Stomach smooth muscle (tissue), 2 donors: ENCODE results near the gene RAD51B.

Experiments
- H3K27ac ChIP-seq: one replicate; pipeline ENCODE4 v1.7.0; 2013; ENCODE audit warnings: mild to moderate bottlenecking, low read length, inconsistent platforms
- H3K27me3 ChIP-seq, 2 donors: one replicate each; pipeline ENCODE4 v1.7.0; 2013; ENCODE audit warnings: low read length in 2 of 2; ENCODE audit not compliant: insufficient read depth in 2 of 2, control insufficient read depth in 1 of 2
- H3K36me3 ChIP-seq, 2 donors: one replicate each; pipeline ENCODE4 v1.7.0; 2013; ENCODE audit warnings: low read length in 2 of 2; ENCODE audit not compliant: control insufficient read depth in 2 of 2, insufficient read depth in 2 of 2
- H3K4me1 ChIP-seq: one replicate; pipeline ENCODE4 v1.7.0; 2013; ENCODE audit warnings: low read length; ENCODE audit not compliant: control insufficient read depth, insufficient read depth
- H3K4me3 ChIP-seq, 2 donors: one replicate each; pipeline ENCODE4 v1.7.0; 2013; ENCODE audit warnings: low read length in 2 of 2
- H3K9ac ChIP-seq, 2 donors: one replicate each; pipeline ENCODE4 v1.7.0; 2013; ENCODE audit warnings: low read length in 2 of 2, mild to moderate bottlenecking in 1 of 2
- H3K9me3 ChIP-seq, 2 donors: one replicate each; pipeline ENCODE4 v1.7.0; 2013; ENCODE audit warnings: low read length in 2 of 2; ENCODE audit not compliant: control insufficient read depth in 2 of 2
- donor health status: healthy.
- donor health status: Pancreatic carcinoma.

Gene RAD51B

GRCh38 chr14:68636597-68636996, 817.0 kb downstream of the RAD51B start:
- no peaks in the 10 kb centered on the region for H3K27me3 ChIP-seq
- H3K4me1 ChIP-seq: peaks cover 64% of the 10 kb centered on the region
- H3K27ac ChIP-seq: peak overlapping the region; percentile 82
- H3K36me3 ChIP-seq: no peaks in the 10 kb centered on the region
- H3K9me3 ChIP-seq: peaks cover 0 to 2% of the 10 kb centered on the region in 2 donors
- no peak overlapping the region for H3K4me3 ChIP-seq
- H3K9ac ChIP-seq: peak overlapping the region in 1 of 2 donors; percentile 5

GRCh38 chr14:68637106-68638021, 817.8 kb downstream of the RAD51B start:
- peaks cover 57% of the 10 kb centered on the region for H3K4me1 ChIP-seq
- peak overlapping the region; percentile 82 for H3K27ac ChIP-seq
- H3K9ac ChIP-seq: peak overlapping the region; percentile 8 to 51
- H3K36me3 ChIP-seq: no peaks in the 10 kb centered on the region
- H3K27me3 ChIP-seq: no peaks in the 10 kb centered on the region
- no peak overlapping the region for H3K4me3 ChIP-seq
- peaks cover 0 to 2% of the 10 kb centered on the region in 2 donors for H3K9me3 ChIP-seq

- Histone ChIP-seq H3K9me3 (peaks cover 0 to 2% of the 10 kb centered on the region in 2 donors), H3K9ac (peak overlapping the region; percentile 8 to 55), H3K4me3 (peak overlapping the region; percentile 29 to 37), H3K27ac (peak overlapping the region; percentile 82), H3K36me3 (no peaks in the 10 kb centered on the region), H3K27me3 (no peaks in the 10 kb centered on the region), H3K4me1 (peaks cover 49% of the 10 kb centered on the region)
Measured at GRCh38 chr14:68638141-68638999, 818.8 kb downstream of the RAD51B start.

GRCh38 chr14:68639000-68639757, 819.6 kb downstream of the RAD51B start:
- H3K4me1 ChIP-seq: peaks cover 42% of the 10 kb centered on the region
- no peaks in the 10 kb centered on the region for H3K36me3 ChIP-seq
- no peak overlapping the region for H3K4me3 ChIP-seq
- H3K27ac ChIP-seq: peak overlapping the region; percentile 82
- H3K9ac ChIP-seq: peak overlapping the region in 1 of 2 donors; percentile 55
- peaks cover 0 to 2% of the 10 kb centered on the region in 2 donors for H3K9me3 ChIP-seq
- no peaks in the 10 kb centered on the region for H3K27me3 ChIP-seq

- peak overlapping the region; percentile 82 for H3K27ac ChIP-seq
- no peak overlapping the region for H3K4me3 ChIP-seq
- peaks cover 0 to 2% of the 10 kb centered on the region in 2 donors for H3K9me3 ChIP-seq
- no peaks in the 10 kb centered on the region for H3K36me3 ChIP-seq
- H3K9ac ChIP-seq: no peak overlapping the region
- no peaks in the 10 kb centered on the region for H3K27me3 ChIP-seq
- H3K4me1 ChIP-seq: peaks cover 38% of the 10 kb centered on the region
Measured at GRCh38 chr14:68639758-68640574, 820.4 kb downstream of the RAD51B start.

GRCh38 chr14:68643673-68644072, 824.1 kb downstream of the RAD51B start:
- H3K27me3 ChIP-seq: no peaks in the 10 kb centered on the region
- H3K36me3 ChIP-seq: no peaks in the 10 kb centered on the region
- H3K9ac ChIP-seq: no peak overlapping the region
- no peak overlapping the region for H3K27ac ChIP-seq
- H3K9me3 ChIP-seq: peaks cover 0 to 2% of the 10 kb centered on the region in 2 donors
- H3K4me1 ChIP-seq: peaks cover 14% of the 10 kb centered on the region
- no peak overlapping the region for H3K4me3 ChIP-seq

GRCh38 chr14:68644101-68644500, 824.5 kb downstream of the RAD51B start:
- H3K4me3 ChIP-seq: no peak overlapping the region
- H3K9ac ChIP-seq: no peak overlapping the region
- peaks cover 10% of the 10 kb centered on the region for H3K4me1 ChIP-seq
- H3K27ac ChIP-seq: peak overlapping the region; percentile 50
- no peaks in the 10 kb centered on the region for H3K27me3 ChIP-seq
- H3K9me3 ChIP-seq: peaks cover 0 to 2% of the 10 kb centered on the region in 2 donors
- no peaks in the 10 kb centered on the region for H3K36me3 ChIP-seq

- H3K27ac ChIP-seq: no peak overlapping the region
- no peak overlapping the region for H3K4me3 ChIP-seq
- no peak overlapping the region for H3K9ac ChIP-seq
Measured at GRCh38 chr14:68645371-68645770, 825.8 kb downstream of the RAD51B start.

GRCh38 chr14:68649476-68650189, 830.1 kb downstream of the RAD51B start:
- Histone ChIP-seq H3K36me3 (no peaks in the 10 kb centered on the region), H3K4me1 (peaks cover 43% of the 10 kb centered on the region), H3K27me3 (no peaks in the 10 kb centered on the region), H3K4me3 (no peak overlapping the region), H3K27ac (peak overlapping the region; percentile 97), H3K9me3 (no peaks in the 10 kb centered on the region), H3K9ac (peak overlapping the region in 1 of 2 donors; percentile 73)

More at GRCh38 chr14:68645371-68645770, 825.8 kb downstream of the RAD51B start:
- H3K27me3 ChIP-seq: no peaks in the 10 kb centered on the region
- peaks cover 2% of the 10 kb centered on the region for H3K4me1 ChIP-seq
- H3K9me3 ChIP-seq: peaks cover 0 to 2% of the 10 kb centered on the region in 2 donors
- no peaks in the 10 kb centered on the region for H3K36me3 ChIP-seq
